Measurements from ENCODE around the gene DYNC2H1.

DNA sequence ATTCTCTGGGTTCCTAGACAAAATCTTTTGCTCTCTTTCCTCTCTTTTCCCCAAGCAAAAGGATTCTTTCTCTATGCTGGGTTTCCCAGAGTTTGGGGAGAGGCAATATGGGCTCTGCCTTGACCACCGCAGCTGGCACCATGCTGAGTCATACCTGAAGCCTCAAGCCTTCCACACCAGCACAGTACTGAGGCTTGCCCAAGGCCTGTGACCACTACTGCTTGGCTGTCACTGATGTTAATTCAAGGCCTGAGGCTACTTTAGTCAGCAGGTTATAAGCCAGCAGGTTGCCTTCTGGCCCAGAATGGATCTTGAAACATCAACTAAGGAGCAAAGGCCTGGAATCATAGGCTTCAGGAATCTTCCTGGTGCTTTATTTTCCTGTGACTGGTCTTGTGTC is 185.3 kb downstream of the DYNC2H1 start:
- TF ChIP-seq, protein P1, sequence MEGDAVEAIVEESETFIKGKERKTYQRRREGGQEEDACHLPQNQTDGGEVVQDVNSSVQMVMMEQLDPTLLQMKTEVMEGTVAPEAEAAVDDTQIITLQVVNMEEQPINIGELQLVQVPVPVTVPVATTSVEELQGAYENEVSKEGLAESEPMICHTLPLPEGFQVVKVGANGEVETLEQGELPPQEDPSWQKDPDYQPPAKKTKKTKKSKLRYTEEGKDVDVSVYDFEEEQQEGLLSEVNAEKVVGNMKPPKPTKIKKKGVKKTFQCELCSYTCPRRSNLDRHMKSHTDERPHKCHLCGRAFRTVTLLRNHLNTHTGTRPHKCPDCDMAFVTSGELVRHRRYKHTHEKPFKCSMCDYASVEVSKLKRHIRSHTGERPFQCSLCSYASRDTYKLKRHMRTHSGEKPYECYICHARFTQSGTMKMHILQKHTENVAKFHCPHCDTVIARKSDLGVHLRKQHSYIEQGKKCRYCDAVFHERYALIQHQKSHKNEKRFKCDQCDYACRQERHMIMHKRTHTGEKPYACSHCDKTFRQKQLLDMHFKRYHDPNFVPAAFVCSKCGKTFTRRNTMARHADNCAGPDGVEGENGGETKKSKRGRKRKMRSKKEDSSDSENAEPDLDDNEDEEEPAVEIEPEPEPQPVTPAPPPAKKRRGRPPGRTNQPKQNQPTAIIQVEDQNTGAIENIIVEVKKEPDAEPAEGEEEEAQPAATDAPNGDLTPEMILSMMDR (IDR thresholded peaks at IDR 0.05; ENCODE audit: borderline replicate concordance, extremely low read depth, low read length, poor library complexity, severe bottlenecking) = no peak
- TF ChIP-seq EZH2 (IDR thresholded peaks at IDR 0.05; ENCODE audit: borderline replicate concordance, low read depth, low read length, severe bottlenecking) = no peak
